PFSK-1 (cell line): Measurements from ENCODE around the gene CELA2A.

Experiments
- TAF1 ChIP-seq: IDR thresholded peaks from 2 replicates; pipeline ENCODE4 v1.6.1; 2012; ENCODE audit warnings: low read length, control low read depth, borderline replicate concordance; ENCODE audit not compliant: insufficient read depth
- TF ChIP-seq, protein P1 (sequence below), 2 experiments: IDR thresholded peaks; 2 replicates each; pipeline versions ENCODE4 v1.6.1 to v1.8.0; 2011 to 2012; ENCODE audit warnings: low read depth in 2 of 2, low read length in 2 of 2, control low read depth in 1 of 2, inconsistent platforms in 1 of 2, mild to moderate bottlenecking in 1 of 2, moderate library complexity in 1 of 2; ENCODE audit not compliant: insufficient read depth in 1 of 2

DNA sequence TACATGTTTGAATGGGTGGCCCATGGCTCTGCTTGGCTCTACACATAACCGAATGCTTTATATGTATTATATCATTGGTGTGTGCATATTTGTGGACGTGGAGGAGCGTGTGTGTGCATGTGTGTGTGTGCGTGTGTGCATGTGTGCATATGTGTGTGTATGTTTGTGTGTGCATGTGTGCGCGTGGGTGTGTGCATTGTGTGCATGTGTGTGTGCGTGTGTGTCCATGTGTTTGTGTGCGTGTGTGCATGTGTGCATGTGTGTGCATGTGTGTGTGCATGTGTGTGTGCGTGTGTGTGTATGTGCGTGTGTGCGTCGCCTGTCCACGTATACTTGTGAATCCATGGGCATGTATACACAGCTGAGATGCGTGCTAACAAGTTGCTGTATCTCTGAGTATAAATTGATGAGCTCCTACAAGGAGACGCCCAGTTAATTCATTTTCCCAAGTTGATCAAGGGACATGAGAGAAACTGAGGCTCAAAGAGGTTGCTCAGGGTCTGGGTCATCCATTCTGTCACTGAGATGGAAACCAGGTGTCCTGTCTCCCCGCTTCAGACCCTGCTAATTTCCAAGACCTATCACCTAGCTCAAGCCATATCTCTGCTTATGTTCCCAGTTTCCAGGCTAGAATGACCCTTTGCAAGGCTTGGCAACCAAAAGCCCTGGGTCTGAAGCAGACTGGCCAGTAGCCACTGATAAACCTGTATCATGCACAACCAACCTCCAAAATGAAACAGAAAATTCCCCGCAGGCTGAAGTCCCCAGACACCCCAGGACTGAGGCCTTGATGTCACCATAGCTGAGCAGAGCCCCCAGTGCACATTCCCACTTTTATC, 21.1 kb upstream of the CELA2A start:
- TF ChIP-seq, protein P1, sequence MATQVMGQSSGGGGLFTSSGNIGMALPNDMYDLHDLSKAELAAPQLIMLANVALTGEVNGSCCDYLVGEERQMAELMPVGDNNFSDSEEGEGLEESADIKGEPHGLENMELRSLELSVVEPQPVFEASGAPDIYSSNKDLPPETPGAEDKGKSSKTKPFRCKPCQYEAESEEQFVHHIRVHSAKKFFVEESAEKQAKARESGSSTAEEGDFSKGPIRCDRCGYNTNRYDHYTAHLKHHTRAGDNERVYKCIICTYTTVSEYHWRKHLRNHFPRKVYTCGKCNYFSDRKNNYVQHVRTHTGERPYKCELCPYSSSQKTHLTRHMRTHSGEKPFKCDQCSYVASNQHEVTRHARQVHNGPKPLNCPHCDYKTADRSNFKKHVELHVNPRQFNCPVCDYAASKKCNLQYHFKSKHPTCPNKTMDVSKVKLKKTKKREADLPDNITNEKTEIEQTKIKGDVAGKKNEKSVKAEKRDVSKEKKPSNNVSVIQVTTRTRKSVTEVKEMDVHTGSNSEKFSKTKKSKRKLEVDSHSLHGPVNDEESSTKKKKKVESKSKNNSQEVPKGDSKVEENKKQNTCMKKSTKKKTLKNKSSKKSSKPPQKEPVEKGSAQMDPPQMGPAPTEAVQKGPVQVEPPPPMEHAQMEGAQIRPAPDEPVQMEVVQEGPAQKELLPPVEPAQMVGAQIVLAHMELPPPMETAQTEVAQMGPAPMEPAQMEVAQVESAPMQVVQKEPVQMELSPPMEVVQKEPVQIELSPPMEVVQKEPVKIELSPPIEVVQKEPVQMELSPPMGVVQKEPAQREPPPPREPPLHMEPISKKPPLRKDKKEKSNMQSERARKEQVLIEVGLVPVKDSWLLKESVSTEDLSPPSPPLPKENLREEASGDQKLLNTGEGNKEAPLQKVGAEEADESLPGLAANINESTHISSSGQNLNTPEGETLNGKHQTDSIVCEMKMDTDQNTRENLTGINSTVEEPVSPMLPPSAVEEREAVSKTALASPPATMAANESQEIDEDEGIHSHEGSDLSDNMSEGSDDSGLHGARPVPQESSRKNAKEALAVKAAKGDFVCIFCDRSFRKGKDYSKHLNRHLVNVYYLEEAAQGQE (IDR thresholded peaks at IDR 0.05; ENCODE audit: insufficient read depth in 1 of 2, low read depth in 2 of 2, low read length in 2 of 2): no peak
- TF ChIP-seq TAF1: no peak
